H9 (cell line): Measurements from ENCODE around the gene IRF1. TPM values are rescaled to one million over a fixed set of nuclear protein-coding genes. Genes with fewer than 3 reads are reported as not detected.

Experiments
- DNase-seq: peaks from one replicate; pipeline ENCODE4 v3.0.0-alpha.2; 2017
- H2AFZ ChIP-seq: one replicate; pipeline ENCODE4 v1.6.1; 2013; ENCODE audit warnings: mild to moderate bottlenecking, low read length, control low read depth, moderate library complexity
- H2AK5ac ChIP-seq: 2 replicates; pipeline ENCODE4 v1.6.1; 2013; ENCODE audit warnings: low read length, control low read depth, mixed read lengths; ENCODE audit not compliant: insufficient read length
- H2BK120ac ChIP-seq: one replicate; pipeline ENCODE4 v1.6.1; 2013; ENCODE audit warnings: low read depth, mild to moderate bottlenecking, low read length, control low read depth, inconsistent platforms; ENCODE audit not compliant: poor library complexity, severe bottlenecking
- H2BK12ac ChIP-seq: 2 replicates; pipeline ENCODE4 v1.6.1; 2013; ENCODE audit warnings: low read length, control low read depth, mixed read lengths, low read depth; ENCODE audit not compliant: insufficient read length
- H2BK15ac ChIP-seq: 2 replicates; pipeline ENCODE4 v1.6.1; 2013; ENCODE audit warnings: low read depth, low read length, control low read depth
- H2BK20ac ChIP-seq: one replicate; pipeline ENCODE4 v1.6.1; 2013; ENCODE audit warnings: low read depth, mild to moderate bottlenecking, low read length, control low read depth, inconsistent platforms; ENCODE audit not compliant: poor library complexity, severe bottlenecking
- H2BK5ac ChIP-seq: 2 replicates; pipeline ENCODE4 v1.6.1; 2013; ENCODE audit warnings: low read length, control low read depth, mixed read lengths; ENCODE audit not compliant: insufficient read length
- H3K14ac ChIP-seq: 2 replicates; pipeline ENCODE4 v1.6.1; 2013; ENCODE audit warnings: low read length, control low read depth; ENCODE audit not compliant: insufficient read depth
- H3K18ac ChIP-seq: 2 replicates; pipeline ENCODE4 v1.6.1; 2013; ENCODE audit warnings: low read depth, mild to moderate bottlenecking, mixed read lengths, low read length, control low read depth; ENCODE audit not compliant: insufficient read length
- H3K23ac ChIP-seq: 2 replicates; pipeline ENCODE4 v1.6.1; 2013; ENCODE audit warnings: low read length, control low read depth, mixed read lengths, low read depth; ENCODE audit not compliant: insufficient read length
- H3K23me2 ChIP-seq: 2 replicates; pipeline ENCODE4 v1.6.1; 2013; ENCODE audit warnings: low read depth, mild to moderate bottlenecking, mixed read lengths, low read length, control low read depth; ENCODE audit not compliant: insufficient read length, poor library complexity, severe bottlenecking
- H3K27ac ChIP-seq: 2 replicates; pipeline ENCODE4 v1.5.1; 2013; ENCODE audit warnings: low read length, control low read depth, mixed read lengths, low read depth; ENCODE audit not compliant: insufficient read length
- H3K27me3 ChIP-seq: 2 replicates; pipeline ENCODE4 v1.6.1; 2013; ENCODE audit warnings: low read length, control low read depth, inconsistent platforms; ENCODE audit not compliant: insufficient read depth
- H3K4ac ChIP-seq: 2 replicates; pipeline ENCODE4 v1.6.1; 2013; ENCODE audit warnings: low read depth, mild to moderate bottlenecking, control low read depth, inconsistent platforms, low read length, moderate library complexity
- H3K4me1 ChIP-seq: 2 replicates; pipeline ENCODE4 v1.6.1; 2013; ENCODE audit warnings: low read length, control low read depth, inconsistent platforms; ENCODE audit not compliant: insufficient read depth
- H3K4me2 ChIP-seq: 2 replicates; pipeline ENCODE4 v1.6.1; 2013; ENCODE audit warnings: low read length, control low read depth, mixed read lengths; ENCODE audit not compliant: insufficient read length, insufficient read depth
- H3K56ac ChIP-seq: 2 replicates; pipeline ENCODE4 v1.6.1; 2013; ENCODE audit warnings: low read depth, mild to moderate bottlenecking, mixed read lengths, low read length, control low read depth; ENCODE audit not compliant: insufficient read length
- H3K79me1 ChIP-seq: 2 replicates; pipeline ENCODE4 v1.6.1; 2013; ENCODE audit warnings: low read depth, mild to moderate bottlenecking, moderate library complexity, low read length, control low read depth, inconsistent platforms; ENCODE audit not compliant: insufficient read depth, poor library complexity, severe bottlenecking
- H3K79me2 ChIP-seq: 2 replicates; pipeline ENCODE4 v1.6.1; 2013; ENCODE audit warnings: low read length, control low read depth, inconsistent platforms; ENCODE audit not compliant: insufficient read depth
- H3K9ac ChIP-seq: 2 replicates; pipeline ENCODE4 v1.6.1; 2013; ENCODE audit warnings: low read length, control low read depth, mixed read lengths; ENCODE audit not compliant: insufficient read length; ENCODE audit errors: extremely low read depth
- H3K9me3 ChIP-seq: one replicate; pipeline ENCODE4 v1.6.1; 2013; ENCODE audit warnings: low read depth, low read length, inconsistent platforms; ENCODE audit not compliant: control insufficient read depth
- H3T11ph ChIP-seq: one replicate; pipeline ENCODE4 v1.6.1; 2013; ENCODE audit warnings: mild to moderate bottlenecking, low read length, control low read depth, inconsistent platforms
- H4K20me1 ChIP-seq: one replicate; pipeline ENCODE4 v1.6.1; 2013; ENCODE audit not compliant: control insufficient read depth, insufficient read length, insufficient read depth
- H4K5ac ChIP-seq: 2 replicates; pipeline ENCODE4 v1.6.1; 2013; ENCODE audit warnings: low read depth, mild to moderate bottlenecking, mixed read lengths, low read length, control low read depth; ENCODE audit not compliant: insufficient read length
- H4K8ac ChIP-seq: replicated peaks from 2 replicates; pipeline ENCODE4 v1.6.1; 2013; ENCODE audit warnings: low read length, control low read depth, mixed read lengths, low read depth; ENCODE audit not compliant: insufficient read length
- H4K91ac ChIP-seq: 2 replicates; pipeline ENCODE4 v1.6.1; 2013; ENCODE audit warnings: low read depth, mild to moderate bottlenecking, moderate library complexity, mixed read lengths, low read length, control low read depth; ENCODE audit not compliant: insufficient read length
- H3K27ac Mint-ChIP-seq, 3 experiments: 2 replicates in 2 of 3; 3 replicates in 1 of 3; pipeline ENCODE4 v1.8.0; 2020 to 2021; ENCODE audit warnings: mixed read lengths in 3 of 3, mild to moderate bottlenecking in 1 of 3, moderate library complexity in 1 of 3
- H3K27me3 Mint-ChIP-seq: 2 replicates; pipeline ENCODE4 v1.8.0; 2021; ENCODE audit warnings: low read depth, mild to moderate bottlenecking, moderate library complexity, mixed read lengths
- H3K36me3 Mint-ChIP-seq, 3 experiments: 2 replicates in 2 of 3; 3 replicates in 1 of 3; pipeline ENCODE4 v1.8.0; 2020 to 2021; ENCODE audit warnings: low read depth in 3 of 3, mixed read lengths in 3 of 3; ENCODE audit not compliant: insufficient read depth in 1 of 3
- H3K4me1 Mint-ChIP-seq, 2 experiments: 2 replicates each; pipeline ENCODE4 v1.8.0; 2020; ENCODE audit warnings: mixed read lengths in 2 of 2
- H3K4me3 Mint-ChIP-seq, 2 experiments: 2 replicates in 1 of 2; 3 replicates in 1 of 2; pipeline ENCODE4 v1.8.0; 2020 to 2021; ENCODE audit warnings: mild to moderate bottlenecking in 2 of 2, mixed read lengths in 2 of 2, moderate library complexity in 1 of 2
- H3K9me3 Mint-ChIP-seq, 2 experiments: 2 replicates in 1 of 2; 3 replicates in 1 of 2; pipeline ENCODE4 v1.8.0; 2020; ENCODE audit warnings: mild to moderate bottlenecking in 2 of 2, mixed read lengths in 2 of 2, moderate library complexity in 1 of 2
- CTCF ChIP-seq: fragments of 200-600 bp; sonication (generic); conservative IDR thresholded peaks from 3 replicates; pipeline ENCODE4 v1.8.0; 2021; ENCODE audit warnings: antibody characterized with exemption, mild to moderate bottlenecking
- WGBS: extraction: QIAGEN DNeasy Blood & Tissue Kit; methylation state at CpG from one replicate; pipeline ENCODE4 v1.1.7; 2013; ENCODE audit warnings: missing lambda C conversion rate, low lambda C conversion rate, mixed read lengths; ENCODE audit not compliant: insufficient read length; ENCODE audit errors: extremely low coverage; 5-methylcytosine and 5-hydroxymethylcytosine counted together
- total RNA-seq: library from RNA; stranded (reverse); gene quantifications from 2 replicates; pipeline ENCODE4 v1.2.1, GENCODE V29; 2021

The IRF1 gene
- total RNA-seq, 1 experiment from 2014 or later = 8.7 TPM

GRCh38 chr5:132451387-132451786 is 39.2 kb downstream of the IRF1 start:
- Histone ChIP-seq H2AFZ (peak overlapping the region; percentile 16), H2AK5ac (no peak overlapping the region), H3K23me2 (no peaks in the 10 kb centered on the region), H4K5ac (no peak overlapping the region), H3K27me3 (no peaks in the 10 kb centered on the region; the same call in 1 of the 2 replicates), H3K23ac (no peak overlapping the region), H4K91ac (no peak overlapping the region), H3K9me3 (no peaks in the 10 kb centered on the region), H4K20me1 (no peaks in the 10 kb centered on the region), H2BK12ac (no peak overlapping the region), H3K79me1 (no peaks in the 10 kb centered on the region), H3K79me2 (no peaks in the 10 kb centered on the region), H3K4me1 (peaks cover 9% of the 10 kb centered on the region; the same call in 1 of the 2 replicates), H4K8ac (no peak overlapping the region), H3K9ac (no peak overlapping the region), H2BK5ac (no peak overlapping the region), H2BK20ac (no peak overlapping the region), H2BK15ac (no peak overlapping the region; the same call in 1 of the 2 replicates), H3K4ac (no peak overlapping the region), H2BK120ac (no peak overlapping the region), H3K27ac (no peak overlapping the region), H3K56ac (no peak overlapping the region), H3K14ac (no peak overlapping the region), H3T11ph (peak overlapping the region; percentile 23), H3K4me2 (no peak overlapping the region), H3K18ac (no peak overlapping the region)
- WGBS = no CpG with 5 or more reads among the region's 8 CpGs
- Mint-ChIP-seq H3K4me1 (peaks cover 36% of the 10 kb centered on the region in 2 experiments), H3K36me3 (no peaks in the 10 kb centered on the region; a peak in 1 of 7 replicates), H3K9me3 (no peaks in the 10 kb centered on the region; a peak in 1 of 5 replicates), H3K27me3 (peaks cover 8% of the 10 kb centered on the region), H3K4me3 (no peak overlapping the region), H3K27ac (no peak overlapping the region)
- TF ChIP-seq CTCF = no peak
- no peak for DNase-seq
